HFF-Myc (cell line): ENCODE data around the gene TRMT112.

Experiments used
- DNase-seq: peaks from one replicate; pipeline ENCODE4 v3.0.0-alpha.2; 2011; ENCODE audit warnings: low read depth; ENCODE audit errors: extremely low read depth
- H3K4me3 ChIP-seq: replicated peaks from 2 replicates; pipeline ENCODE4 v1.5.1; 2011; ENCODE audit warnings: low read depth, mild to moderate bottlenecking, control low read depth, low read length
- CTCF ChIP-seq: IDR thresholded peaks from 2 replicates; pipeline ENCODE4 v1.5.1; 2012; ENCODE audit warnings: mild to moderate bottlenecking, low read depth, low read length, control low read depth; ENCODE audit errors: missing control alignments

Gene TRMT112

GRCh38 chr11:64292460-64293254 lies 24.7 kb downstream of the TRMT112 start:
- DNase-seq, result no peak
- peak overlapping the region; percentile 9; the same call in 1 of the 2 replicates for H3K4me3 ChIP-seq
- TF ChIP-seq CTCF, result no peak

DNA sequence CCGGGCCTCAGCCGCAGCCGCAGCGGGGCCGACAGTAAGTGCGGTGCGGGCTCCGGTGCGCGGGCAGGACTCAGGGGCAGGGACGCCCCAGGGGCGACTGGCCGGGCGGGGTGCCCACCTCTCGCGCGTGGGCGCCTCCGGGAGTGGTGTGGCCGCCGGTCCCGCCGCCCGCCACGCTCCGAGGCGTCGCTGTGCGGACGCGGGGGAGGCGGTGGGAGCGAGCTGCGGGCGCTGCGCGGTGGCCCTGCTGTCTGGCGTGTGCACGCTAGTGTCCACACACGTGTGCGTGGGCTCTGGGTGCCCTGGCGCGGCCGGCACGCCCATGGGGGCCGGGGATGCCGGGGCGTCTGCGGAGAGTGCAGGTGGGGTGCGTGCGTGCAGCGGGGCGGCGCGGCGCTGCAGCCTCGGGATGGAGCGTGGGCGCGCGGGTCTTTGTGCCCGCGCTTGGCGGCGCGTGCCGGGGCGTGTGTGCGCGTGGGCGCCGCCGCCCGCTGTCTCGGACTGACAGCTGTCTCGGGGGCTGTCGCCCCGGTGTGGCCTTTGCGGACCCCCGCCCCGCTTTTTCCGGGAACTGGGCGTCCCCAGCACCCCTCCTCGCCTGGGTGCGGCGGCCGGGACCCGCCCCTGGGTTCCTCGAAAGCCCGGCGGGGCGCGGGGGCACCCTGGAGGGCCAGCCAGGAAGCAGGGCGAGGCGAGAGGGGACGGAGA lies 25.5 kb downstream of the TRMT112 start:
- peak overlapping the region; percentile 9; the same call in 1 of the 2 replicates for H3K4me3 ChIP-seq
- TF ChIP-seq CTCF, result no peak

DNA sequence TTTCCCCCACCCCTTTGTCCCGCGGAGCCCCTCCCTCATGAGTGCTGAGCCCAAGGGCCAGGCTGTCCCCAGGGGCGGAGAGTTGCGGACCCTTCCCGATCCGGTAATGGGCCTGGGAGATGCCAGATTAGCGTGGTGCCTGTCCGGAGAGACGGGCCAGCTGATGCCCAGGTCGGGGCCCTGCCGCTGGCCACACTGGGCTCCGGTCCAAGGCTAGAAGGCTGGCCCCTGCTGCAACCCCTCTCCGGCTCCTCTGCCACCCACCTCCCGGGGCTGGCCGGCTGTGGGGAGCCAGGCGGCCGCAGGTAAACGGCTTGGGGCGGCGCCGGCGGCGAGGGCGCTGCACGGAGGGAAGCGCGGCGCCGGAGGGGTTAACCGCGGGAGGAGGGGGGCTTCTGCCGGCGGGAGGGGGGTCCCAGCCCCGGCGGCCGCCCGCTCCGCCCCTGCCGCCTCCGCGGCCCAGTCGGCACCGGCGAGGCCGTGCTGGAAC lies 26.1 kb downstream of the TRMT112 start, which contains the start of gene KCNK4:
TSS of gene KCNK4 (plus strand) at position 41 of the 490 bp plus-strand sequence. CDS start 1,717 bp downstream, outside the sequence.
- H3K4me3 ChIP-seq, result peak within 1 kb of the TSS; percentile 9; the same call in 1 of the 2 replicates
- TF ChIP-seq CTCF, result no peak
- no peak for DNase-seq

More for the DNA sequence above, 25.5 kb downstream of the TRMT112 start:
- DNase-seq, result no peak

GRCh38 chr11:64290352-64291261 lies 26.8 kb downstream of the TRMT112 start:
- no peak for TF ChIP-seq CTCF
- H3K4me3 ChIP-seq, result no peak overlapping the region
- no peak for DNase-seq

- no peak overlapping the region for H3K4me3 ChIP-seq
- DNase-seq, result no peak
- TF ChIP-seq CTCF, result no peak
Measured at GRCh38 chr11:64289002-64289564, 28.3 kb downstream of the TRMT112 start.

- no peak for TF ChIP-seq CTCF
- H3K4me3 ChIP-seq, result no peak overlapping the region
- DNase-seq, result no peak
Measured at GRCh38 chr11:64288353-64288750, 29.0 kb downstream of the TRMT112 start.
